NCI-H2196 (cell line): ENCODE measurements around the gene ZFP36L2.

Experiments
- DNase-seq: peaks from one replicate; lab custom pipeline; 2025; ENCODE audit not compliant: unreplicated experiment; lab: John Stamatoyannopoulos, UW

Gene ZFP36L2

DNA sequence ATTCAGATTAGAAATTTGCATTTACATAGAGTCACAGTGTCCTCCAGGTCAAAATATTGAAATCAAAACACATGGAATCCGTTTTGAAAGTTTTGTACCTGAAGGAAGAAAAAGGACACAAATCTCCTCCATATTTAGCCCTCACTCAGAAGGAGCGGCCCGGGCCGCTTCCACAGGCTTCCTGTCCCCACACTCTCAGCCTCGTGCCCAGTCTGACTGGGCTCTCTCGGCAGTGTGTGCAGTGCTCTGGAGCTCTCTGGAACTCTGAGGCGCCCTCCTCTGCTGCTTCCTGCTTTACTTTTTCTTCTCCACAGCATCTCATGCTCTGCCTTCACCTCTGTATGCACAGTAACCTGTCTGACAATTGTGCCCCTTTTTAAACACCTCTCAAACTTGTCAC, 22.2 kb upstream of the ZFP36L2 start:
- DNase-seq, result no peak

DNA sequence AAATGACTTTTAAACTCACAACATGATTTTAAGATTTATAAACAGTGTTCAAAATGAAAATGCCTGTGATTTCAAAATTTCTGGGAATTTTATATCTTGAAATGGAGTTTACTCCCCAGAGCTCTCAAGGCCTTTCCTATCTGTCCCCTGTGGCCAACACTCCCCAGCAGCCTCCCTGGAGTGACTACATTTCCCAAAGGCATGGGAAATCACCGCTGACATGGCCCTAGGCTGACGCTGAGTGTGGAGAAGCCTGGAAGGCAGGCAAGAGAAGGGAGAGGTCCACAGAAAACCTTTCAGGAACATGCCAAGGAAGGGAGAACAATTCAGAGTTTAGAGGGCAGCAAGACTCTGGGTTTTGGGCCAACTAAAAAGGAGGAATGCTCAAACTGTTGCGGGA, 20.2 kb upstream of the ZFP36L2 start:
- DNase-seq, result no peak

- no peak for DNase-seq
Measured at GRCh38 chr2:43241558-43241957, 15.2 kb upstream of the ZFP36L2 start.

- DNase-seq, result no peak
Measured at GRCh38 chr2:43240766-43241150, 14.4 kb upstream of the ZFP36L2 start.

- no peak for DNase-seq
Measured at GRCh38 chr2:43239981-43240765, 13.8 kb upstream of the ZFP36L2 start.

- DNase-seq, result no peak
Measured at GRCh38 chr2:43238813-43239212, 12.4 kb upstream of the ZFP36L2 start.

GRCh38 chr2:43238176-43238575, 11.8 kb upstream of the ZFP36L2 start:
- DNase-seq, result no peak

DNA sequence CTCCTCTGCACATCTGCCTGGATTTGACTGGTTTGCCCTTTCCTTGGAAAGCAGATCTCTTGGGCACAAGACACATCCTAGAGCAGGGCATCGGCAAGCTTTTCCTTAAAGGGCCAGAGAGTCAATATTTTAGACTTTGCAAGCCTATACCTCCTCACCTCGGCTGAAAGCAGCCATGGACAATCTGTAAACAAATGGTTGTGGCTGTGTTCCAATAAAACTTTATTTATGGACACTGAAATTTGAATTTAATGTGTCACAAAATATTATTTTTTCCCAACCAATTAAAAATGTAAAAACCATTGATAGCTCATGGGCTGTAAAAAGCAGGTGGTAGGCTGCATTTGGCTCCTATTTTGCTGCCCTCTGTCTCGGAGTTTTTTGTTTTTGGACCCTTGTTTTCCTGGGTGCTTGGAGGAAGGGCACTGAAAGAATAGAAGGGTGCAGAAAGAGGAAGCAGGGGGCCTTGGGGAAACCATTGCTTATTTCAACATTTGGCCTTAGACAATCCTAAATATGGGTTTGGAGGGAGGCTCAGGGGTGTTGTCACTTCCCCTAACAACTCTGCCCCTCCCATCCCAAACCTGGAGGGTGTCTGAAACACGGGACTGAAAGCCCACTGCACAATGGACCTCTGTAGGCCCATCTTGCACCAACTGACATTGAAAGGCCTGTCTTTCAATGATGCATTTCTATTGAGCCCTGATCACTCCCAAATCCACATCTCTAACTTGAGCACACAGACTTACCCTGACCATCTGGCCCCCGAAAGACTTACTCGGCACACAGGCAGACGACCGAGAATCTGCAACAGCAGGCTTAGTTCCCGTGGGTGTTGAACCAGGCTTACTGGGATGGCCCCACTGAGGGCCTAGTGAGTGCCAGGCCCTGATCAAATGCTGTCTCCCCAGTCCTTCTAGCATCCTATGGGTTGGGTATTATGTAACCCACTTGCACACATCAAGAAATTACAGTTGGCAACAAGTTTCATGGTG, 7.1 kb upstream of the ZFP36L2 start:
- no peak for DNase-seq

- no peak for DNase-seq
Measured at GRCh38 chr2:43230951-43231827, 4.8 kb upstream of the ZFP36L2 start.

DNA sequence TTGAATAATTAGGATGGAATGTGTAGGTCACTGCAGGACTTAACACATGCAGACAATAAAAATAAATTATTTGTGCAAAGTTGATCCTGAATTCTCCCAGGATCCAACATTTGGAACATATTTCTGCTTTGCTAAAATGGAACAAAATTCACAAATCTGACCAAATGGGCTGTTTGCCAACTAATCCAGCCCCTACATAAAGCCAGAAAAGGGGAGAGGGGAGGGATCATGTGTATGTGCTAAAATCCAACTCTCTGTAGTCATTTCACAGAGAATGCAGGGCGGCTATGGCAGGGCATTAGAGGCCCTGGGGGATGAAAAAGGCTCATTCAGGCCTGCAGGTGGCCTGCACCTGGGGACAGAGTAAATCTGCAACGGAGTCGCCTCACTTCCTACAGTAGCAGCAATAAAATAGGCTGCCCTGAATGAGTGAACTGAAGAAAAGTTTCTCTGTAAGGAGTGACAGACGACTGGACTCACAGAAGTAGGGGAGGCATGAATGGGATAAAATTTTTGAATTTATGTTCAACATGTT, 4.0 kb upstream of the ZFP36L2 start:
- DNase-seq, result no peak

- no peak for DNase-seq
Measured at GRCh38 chr2:43228756-43229659, 2.6 kb upstream of the ZFP36L2 start.

- no peak for DNase-seq
Measured at GRCh38 chr2:43228321-43228751, 1.9 kb upstream of the ZFP36L2 start.

DNA sequence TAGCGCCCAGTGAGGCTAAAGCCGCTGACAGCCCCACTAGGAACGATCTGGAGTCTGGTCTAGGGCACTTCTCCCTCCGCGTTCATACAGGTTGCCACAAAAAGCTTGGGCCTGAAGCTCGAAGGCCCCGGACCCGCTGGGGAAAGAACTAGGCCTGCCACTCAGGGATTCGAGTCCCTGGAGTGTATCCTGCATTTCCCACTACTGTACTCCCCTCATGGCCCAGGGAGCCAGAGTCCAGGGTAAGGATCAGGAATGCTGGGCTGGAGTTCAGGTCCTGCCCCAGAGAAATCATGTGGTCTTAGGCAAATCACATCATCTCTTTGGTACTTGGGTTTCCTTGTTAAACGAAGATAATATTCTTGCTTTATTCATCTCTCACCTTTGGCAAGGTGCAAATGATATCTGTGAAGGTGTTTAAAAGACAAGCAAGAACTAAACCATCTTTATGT, 1.4 kb upstream of the ZFP36L2 start:
- no peak for DNase-seq

- peak; percentile 68 for DNase-seq
Measured at GRCh38 chr2:43226955-43227829, 786 bp upstream of the ZFP36L2 start.

- DNase-seq, result peak; percentile 40
Measured at GRCh38 chr2:43225788-43226557, 433 bp downstream of the ZFP36L2 start.

DNA sequence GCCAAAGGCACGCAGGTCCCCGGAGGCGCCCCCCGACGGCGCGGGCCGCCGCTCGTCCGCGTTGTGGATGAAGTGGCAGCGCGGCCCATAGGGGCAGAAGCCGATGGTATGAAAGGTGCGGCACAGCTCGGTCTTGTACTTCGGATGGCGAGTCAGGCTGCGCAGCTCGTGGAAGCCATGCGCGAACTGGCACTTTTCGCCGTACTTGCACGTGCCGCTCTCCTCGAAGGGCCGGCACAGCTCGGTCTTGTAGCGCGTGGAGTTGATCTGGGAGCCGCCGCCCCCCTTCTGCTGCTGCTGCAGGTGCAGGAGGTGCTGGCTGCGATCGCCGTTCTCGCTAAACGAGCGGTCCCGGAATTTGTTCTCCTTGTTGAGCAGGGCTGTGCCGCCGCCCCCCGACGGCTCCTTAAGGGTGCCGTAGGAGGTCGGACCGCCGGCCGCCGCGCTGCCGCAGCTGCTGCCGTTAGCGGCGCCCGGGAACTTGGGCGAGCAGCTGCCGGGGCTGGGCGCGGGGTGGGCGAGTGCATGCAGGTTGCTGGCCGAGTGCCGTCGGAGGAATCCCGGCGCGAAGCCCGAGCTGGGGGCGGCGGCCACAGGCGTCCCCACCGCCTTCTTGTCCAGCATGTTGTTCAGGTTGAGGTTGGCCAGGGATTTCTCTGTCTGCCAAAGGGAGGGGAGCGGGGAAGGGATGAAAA, 1.2 kb downstream of the ZFP36L2 start:
- no peak for DNase-seq

DNA sequence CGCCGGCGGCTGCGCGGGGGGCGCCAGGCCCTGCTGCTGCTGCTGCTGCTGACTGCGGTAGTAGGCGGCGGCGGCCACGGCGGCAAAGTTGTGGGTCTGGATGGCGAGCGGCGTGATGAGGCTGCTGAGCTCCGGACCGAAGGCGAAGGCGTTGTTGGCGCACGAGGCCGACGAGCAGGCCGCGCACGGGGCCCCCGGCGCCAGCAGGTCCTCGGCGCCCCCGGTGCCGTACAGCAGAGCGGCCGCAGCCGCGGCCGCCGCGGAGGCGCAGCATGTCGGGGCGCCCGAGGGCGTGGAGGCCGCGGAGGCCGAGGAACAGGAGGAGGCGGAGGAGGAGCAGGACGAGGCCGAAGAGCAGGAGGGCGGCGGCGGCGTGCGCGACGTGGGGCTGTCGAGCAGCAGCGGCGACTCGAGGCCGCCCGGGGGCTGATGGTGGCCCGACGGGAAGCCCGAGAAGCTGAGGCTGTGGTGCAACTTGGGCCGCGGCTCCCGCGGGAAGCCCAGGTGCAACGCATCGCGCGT, 1.8 kb downstream of the ZFP36L2 start:
- DNase-seq, result no peak
